Astrocyte of the spinal cord (primary cell): ENCODE data around the gene RAB39A.

ENCODE experiments used
- DNase-seq: peaks from one replicate; pipeline ENCODE4 v3.0.0; 2011; ENCODE audit warnings: low read depth, low spot score
- H3K4me3 ChIP-seq: 2 replicates; pipeline ENCODE4 v1.5.1; 2011; ENCODE audit warnings: low read depth, mild to moderate bottlenecking, low read length, moderate library complexity
- CTCF ChIP-seq: IDR thresholded peaks from 2 replicates; pipeline ENCODE4 v1.5.1; 2012; ENCODE audit warnings: low read depth, mild to moderate bottlenecking, low read length, inconsistent platforms
- in situ Hi-C: cut with HindIII; loops from 2 replicates; pipeline ENCODE4 v1.10.0; 2017; ENCODE audit warnings: low sequenced_read_pairs

The RAB39A gene

GRCh38 chr11:107988397-107989158 lies 60.3 kb downstream of the RAB39A start:
- H3K4me3 ChIP-seq = no peak overlapping the region
- DNase-seq = no peak
- in situ Hi-C loops = no loop called here
- TF ChIP-seq CTCF = no peak

GRCh38 chr11:107991868-107992414 lies 63.7 kb downstream of the RAB39A start:
- no peak for DNase-seq
- in situ Hi-C loops = no loop called here
- H3K4me3 ChIP-seq = no peak overlapping the region
- no peak for TF ChIP-seq CTCF

- TF ChIP-seq CTCF = no peak
- no peak overlapping the region for H3K4me3 ChIP-seq
- in situ Hi-C loops = no loop called here
- no peak for DNase-seq
Measured at GRCh38 chr11:107996006-107996776, 67.9 kb downstream of the RAB39A start.

GRCh38 chr11:107998761-107999160 lies 70.5 kb downstream of the RAB39A start:
- no peak for TF ChIP-seq CTCF
- in situ Hi-C loops = no loop called here
- H3K4me3 ChIP-seq = no peak overlapping the region
- DNase-seq = no peak

GRCh38 chr11:107999759-108000455 lies 71.7 kb downstream of the RAB39A start:
- DNase-seq = peak; percentile 56
- peak; percentile 47 for TF ChIP-seq CTCF
- in situ Hi-C loops = no loop called here
- no peak overlapping the region for H3K4me3 ChIP-seq

GRCh38 chr11:108002476-108002875 lies 74.2 kb downstream of the RAB39A start:
- no peak overlapping the region for H3K4me3 ChIP-seq
- DNase-seq = no peak
- TF ChIP-seq CTCF = no peak
- in situ Hi-C loops = no loop called here
